ENCODE results near the gene CHCHD1.
"Not testable (repeated sequence)": the region's sequence is repeated elsewhere in the genome, so short reads cannot be mapped to it uniquely, and the experiment has no call there.

Gene CHCHD1

GRCh38 chr10:73791871-73792400 is 10.1 kb downstream of the CHCHD1 start:
- Histone ChIP-seq H3K79me2 (ENCODE audit: low read length) (peaks cover 16% of the 10 kb centered on the region), H3K4me1 (ENCODE audit: low read length) (no peaks in the 10 kb centered on the region), H3K9ac (ENCODE audit: low read length) (no peak overlapping the region), H3K36me3 (replicated peaks; ENCODE audit: insufficient read depth, low read length) (no peaks in the 10 kb centered on the region; the same call in 1 of the 2 replicates), H3K4me3 (ENCODE audit: low read length) (no peak overlapping the region), H3F3A (ENCODE audit: insufficient read depth, low read length) (no peaks in the 10 kb centered on the region), H3K27ac (ENCODE audit: low read length) (no peak overlapping the region), H3K9me2 (replicated peaks; ENCODE audit: insufficient read depth, low read length) (no peaks in the 10 kb centered on the region), H2AFZ (ENCODE audit: low read length) (no peak overlapping the region), H4K20me1 (ENCODE audit: insufficient read depth, low read length) (peaks cover 2% of the 10 kb centered on the region; the same call in 1 of the 2 replicates), H3K27me3 (replicated peaks; ENCODE audit: insufficient read depth, low read length) (no peaks in the 10 kb centered on the region), H3K4me2 (ENCODE audit: low read depth, low read length) (no peak overlapping the region), H3K9me3 (replicated peaks; ENCODE audit: insufficient read depth, low read length) (no peaks in the 10 kb centered on the region)
- no peak for TF ChIP-seq CTCF (IDR thresholded peaks at IDR 0.05; ENCODE audit: low read length)
- TF ChIP-seq EZH2phosphoT487 (IDR thresholded peaks at IDR 0.05; ENCODE audit: low read length): no peak
- TF ChIP-seq EZH2 (optimal IDR thresholded peaks at IDR 0.05; ENCODE audit: low read depth, low read length): no peak
- DNase-seq: no peak

- H3K27ac ChIP-seq (ENCODE audit: low read length): no peak overlapping the region
These were observed 11.6 kb downstream of the CHCHD1 start for GRCh38 chr10:73793456-73793855.

GRCh38 chr10:73795491-73795890 is 13.6 kb downstream of the CHCHD1 start:
- H3F3A ChIP-seq (ENCODE audit: insufficient read depth, low read length); DNase-seq; H2AFZ ChIP-seq (ENCODE audit: low read length): not testable (repeated sequence)

More at GRCh38 chr10:73793456-73793855, 11.6 kb downstream of the CHCHD1 start:
- H3K4me3 ChIP-seq (ENCODE audit: low read length): no peak overlapping the region
- no peaks in the 10 kb centered on the region for H3K27me3 ChIP-seq (replicated peaks; ENCODE audit: insufficient read depth, low read length)
- no peaks in the 10 kb centered on the region for H3K4me1 ChIP-seq (ENCODE audit: low read length)
- no peak overlapping the region for H2AFZ ChIP-seq (ENCODE audit: low read length)
- no peak for TF ChIP-seq CTCF (IDR thresholded peaks at IDR 0.05; ENCODE audit: low read length)
- no peak for TF ChIP-seq EZH2 (optimal IDR thresholded peaks at IDR 0.05; ENCODE audit: low read depth, low read length)
- TF ChIP-seq EZH2phosphoT487 (IDR thresholded peaks at IDR 0.05; ENCODE audit: low read length): no peak
- H3K9me3 ChIP-seq (replicated peaks; ENCODE audit: insufficient read depth, low read length): no peaks in the 10 kb centered on the region
- no peaks in the 10 kb centered on the region; the same call in 1 of the 2 replicates for H3K36me3 ChIP-seq (replicated peaks; ENCODE audit: insufficient read depth, low read length)
- H3F3A ChIP-seq (ENCODE audit: insufficient read depth, low read length): no peaks in the 10 kb centered on the region
- H3K4me2 ChIP-seq (ENCODE audit: low read depth, low read length): no peak overlapping the region
- H3K9ac ChIP-seq (ENCODE audit: low read length): no peak overlapping the region
- H4K20me1 ChIP-seq (ENCODE audit: insufficient read depth, low read length): peaks cover 2% of the 10 kb centered on the region; the same call in 1 of the 2 replicates
- H3K9me2 ChIP-seq (replicated peaks; ENCODE audit: insufficient read depth, low read length): no peaks in the 10 kb centered on the region
- DNase-seq: no peak
- peaks cover 2% of the 10 kb centered on the region; the same call in 1 of the 2 replicates for H3K79me2 ChIP-seq (ENCODE audit: low read length)

GRCh38 chr10:73796035-73796434 is 14.2 kb downstream of the CHCHD1 start:
- not testable (repeated sequence) for H3K4me1 ChIP-seq (ENCODE audit: low read length); H3K79me2 ChIP-seq (ENCODE audit: low read length); H3K27ac ChIP-seq (ENCODE audit: low read length); H2AFZ ChIP-seq (ENCODE audit: low read length); H3K9me3 ChIP-seq (replicated peaks; ENCODE audit: insufficient read depth, low read length); H4K20me1 ChIP-seq (ENCODE audit: insufficient read depth, low read length); H3K4me3 ChIP-seq (ENCODE audit: low read length); H3F3A ChIP-seq (ENCODE audit: insufficient read depth, low read length); H3K36me3 ChIP-seq (replicated peaks; ENCODE audit: insufficient read depth, low read length); H3K27me3 ChIP-seq (replicated peaks; ENCODE audit: insufficient read depth, low read length); H3K9me2 ChIP-seq (replicated peaks; ENCODE audit: insufficient read depth, low read length); H3K9ac ChIP-seq (ENCODE audit: low read length); H3K4me2 ChIP-seq (ENCODE audit: low read depth, low read length); DNase-seq

More at GRCh38 chr10:73795491-73795890, 13.6 kb downstream of the CHCHD1 start:
- not testable (repeated sequence) for H3K9me3 ChIP-seq (replicated peaks; ENCODE audit: insufficient read depth, low read length); H3K4me2 ChIP-seq (ENCODE audit: low read depth, low read length); H3K27me3 ChIP-seq (replicated peaks; ENCODE audit: insufficient read depth, low read length); H3K9me2 ChIP-seq (replicated peaks; ENCODE audit: insufficient read depth, low read length); H3K4me3 ChIP-seq (ENCODE audit: low read length); H3K79me2 ChIP-seq (ENCODE audit: low read length); H3K9ac ChIP-seq (ENCODE audit: low read length); H3K36me3 ChIP-seq (replicated peaks; ENCODE audit: insufficient read depth, low read length); H4K20me1 ChIP-seq (ENCODE audit: insufficient read depth, low read length); H3K27ac ChIP-seq (ENCODE audit: low read length); H3K4me1 ChIP-seq (ENCODE audit: low read length)
